ENCODE data around the gene PRAMEF5.
"Not testable (repeated sequence)": the region's sequence is repeated elsewhere in the genome, so short reads cannot be mapped to it uniquely, and the experiment has no call there.

Gene PRAMEF5

GRCh38 chr1:13279617-13280016 is 25.6 kb downstream of the PRAMEF5 start:
- DNase-seq = not testable (repeated sequence)

GRCh38 chr1:13285037-13285436 is 31.0 kb downstream of the PRAMEF5 start, which contains the start of gene PRAMEF8:
Gene PRAMEF8, minus strand, starts transcription at chr1:13285137. Its CDS starts 1,046 bp downstream, at chr1:13284091.
- DNase-seq = not testable (repeated sequence)

GRCh38 chr1:13289030-13289429 is 35.0 kb downstream of the PRAMEF5 start:
- not testable (repeated sequence) for DNase-seq

GRCh38 chr1:13297216-13297931 is 43.4 kb downstream of the PRAMEF5 start:
- DNase-seq = not testable (repeated sequence)

GRCh38 chr1:13298699-13299098 is 44.7 kb downstream of the PRAMEF5 start:
- not testable (repeated sequence) for DNase-seq

- DNase-seq = not testable (repeated sequence)
Observed at GRCh38 chr1:13302197-13302596, 48.2 kb downstream of the PRAMEF5 start.

GRCh38 chr1:13303239-13303638 is 49.2 kb downstream of the PRAMEF5 start, which contains the start of gene PRAMEF33:
Gene PRAMEF33, plus strand, starts transcription at chr1:13303539. Its CDS starts 2,416 bp downstream, at chr1:13305955.
- not testable (repeated sequence) for DNase-seq

Measured in effector CD8-positive, alpha-beta T cell (primary cell).